ENCODE data around the gene TOMM5.
"Not testable (repeated sequence)": the region's sequence is repeated elsewhere in the genome, so short reads cannot be mapped to it uniquely, and the experiment has no call there.

The TOMM5 gene

DNA sequence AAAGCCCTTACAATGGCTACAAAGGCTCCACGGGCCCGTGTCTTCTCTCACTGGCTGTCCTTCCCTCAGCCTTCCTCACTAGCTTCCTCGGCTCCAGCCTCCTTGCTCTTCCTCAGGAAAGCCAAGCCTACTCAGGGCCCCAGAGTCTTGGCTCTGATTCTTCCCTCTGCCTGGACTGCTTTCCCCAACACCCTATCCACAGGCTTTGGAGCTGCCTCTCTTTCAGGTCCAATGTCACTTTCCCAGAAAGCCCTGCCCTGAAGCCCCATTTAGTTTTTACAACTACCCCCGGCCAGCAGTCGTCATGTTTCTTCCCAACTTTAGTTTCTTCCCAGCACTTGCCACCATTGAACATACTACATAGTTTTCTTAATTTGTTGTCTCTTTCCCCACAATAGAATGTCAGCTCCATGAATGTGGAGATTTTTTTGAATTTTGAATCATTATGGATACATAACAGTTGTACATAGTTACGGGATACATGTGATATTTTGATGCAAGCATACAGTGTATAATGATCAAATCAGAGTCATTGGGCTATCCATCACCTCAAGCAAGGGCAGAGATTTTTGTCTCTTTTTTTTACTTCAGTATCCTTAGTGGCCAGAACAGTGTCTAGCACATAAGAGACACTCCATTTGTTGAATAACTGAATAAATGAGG, 17.5 kb upstream of the TOMM5 start:
- DNase-seq = no peak

DNA sequence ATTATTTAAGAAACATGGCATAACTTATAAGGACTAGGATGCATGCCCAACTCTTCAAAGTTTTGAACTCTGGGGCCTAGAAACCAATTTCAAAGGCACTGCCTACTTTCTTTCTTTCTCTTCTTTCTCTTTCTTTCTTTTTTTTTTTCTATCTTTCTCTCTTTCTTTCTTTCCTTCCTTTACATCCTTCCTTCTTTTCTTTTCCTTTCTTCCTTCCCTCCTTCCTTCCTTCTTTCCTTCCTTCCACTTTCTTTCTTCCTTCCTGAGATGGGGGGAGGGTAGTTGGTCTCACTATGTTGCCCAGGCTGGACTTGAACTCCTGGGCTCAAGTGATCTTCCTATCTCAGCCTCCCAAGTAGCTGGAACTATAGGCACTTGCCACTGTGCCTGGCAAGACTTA, 15.9 kb upstream of the TOMM5 start:
- DNase-seq = no peak

DNA sequence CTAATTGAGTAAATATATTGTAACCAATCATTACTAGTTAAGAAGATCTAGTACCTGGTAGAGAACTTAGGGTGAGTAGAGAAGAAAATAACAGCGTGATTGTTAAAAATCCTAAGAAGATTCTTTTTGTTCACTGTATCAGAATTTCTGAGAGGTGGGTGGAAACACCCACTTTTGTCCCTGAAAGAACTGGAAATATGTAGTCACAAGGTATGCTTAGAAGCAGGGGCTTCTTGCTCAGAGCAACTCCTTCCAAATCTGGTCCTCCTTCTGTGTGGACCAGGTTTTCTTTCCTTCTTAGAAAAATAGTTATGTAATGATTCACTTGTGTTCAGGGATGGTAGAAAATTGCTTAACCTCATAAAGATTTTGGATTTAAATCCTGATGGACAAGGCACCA, 11.9 kb upstream of the TOMM5 start:
- DNase-seq = no peak

DNA sequence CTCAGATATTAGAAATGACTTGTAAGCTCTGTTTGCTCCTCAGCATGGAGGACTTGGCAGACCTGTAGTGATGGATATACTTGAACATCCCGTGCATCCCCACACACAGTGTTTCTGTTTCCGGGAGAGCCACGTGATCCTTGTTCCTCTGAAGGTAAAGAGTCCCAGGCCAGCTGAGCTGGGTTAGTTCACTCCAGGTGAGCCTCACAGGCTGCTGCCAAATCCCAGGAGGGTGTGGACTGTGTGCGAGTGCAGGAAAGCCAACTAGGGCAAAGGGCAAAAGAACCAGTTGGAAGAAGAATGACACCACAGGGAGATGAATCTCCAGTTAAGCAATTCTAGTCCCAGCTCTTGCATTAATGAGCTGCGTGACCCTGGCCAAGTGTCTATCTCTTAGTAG, 10.4 kb upstream of the TOMM5 start:
- no peak for DNase-seq

DNA sequence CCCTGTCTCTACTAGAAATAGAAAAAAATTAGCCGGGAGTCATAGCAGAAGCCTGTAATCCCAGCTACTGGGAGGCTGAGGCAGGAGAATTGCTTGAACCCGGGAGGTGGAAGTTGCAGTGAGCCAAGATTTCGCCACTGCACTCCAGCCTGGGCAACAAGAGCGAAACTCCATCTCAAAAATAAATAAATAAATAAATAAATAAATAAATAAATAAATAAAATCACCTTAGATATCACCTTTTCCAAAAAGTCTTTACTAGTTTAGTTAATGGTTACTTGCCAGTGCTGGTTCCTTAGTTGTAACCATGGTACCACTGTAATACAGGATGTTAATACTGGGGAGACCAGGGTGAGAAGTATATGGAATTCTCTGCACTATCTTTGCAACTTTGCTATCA, 9.7 kb upstream of the TOMM5 start:
- DNase-seq = not testable (repeated sequence)

DNA sequence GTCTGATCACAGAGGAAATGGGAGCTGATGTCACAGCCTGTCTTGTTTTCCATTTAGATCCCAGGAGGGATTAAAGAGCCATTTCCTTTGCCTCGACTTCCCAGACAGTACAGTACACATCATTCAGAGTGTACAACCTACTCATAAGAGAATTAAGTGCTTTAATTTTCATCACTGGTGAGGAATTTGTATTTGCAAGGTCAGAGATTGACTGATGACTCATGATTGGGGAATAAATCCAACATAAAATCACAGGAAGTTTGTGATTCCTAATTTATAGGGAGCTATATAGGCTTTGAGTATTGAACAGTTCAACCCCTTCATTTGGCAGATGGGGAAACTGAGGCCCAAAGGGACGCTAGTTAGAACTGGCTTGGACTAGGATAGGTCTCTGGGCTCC, 4.1 kb upstream of the TOMM5 start:
- DNase-seq = no peak

DNA sequence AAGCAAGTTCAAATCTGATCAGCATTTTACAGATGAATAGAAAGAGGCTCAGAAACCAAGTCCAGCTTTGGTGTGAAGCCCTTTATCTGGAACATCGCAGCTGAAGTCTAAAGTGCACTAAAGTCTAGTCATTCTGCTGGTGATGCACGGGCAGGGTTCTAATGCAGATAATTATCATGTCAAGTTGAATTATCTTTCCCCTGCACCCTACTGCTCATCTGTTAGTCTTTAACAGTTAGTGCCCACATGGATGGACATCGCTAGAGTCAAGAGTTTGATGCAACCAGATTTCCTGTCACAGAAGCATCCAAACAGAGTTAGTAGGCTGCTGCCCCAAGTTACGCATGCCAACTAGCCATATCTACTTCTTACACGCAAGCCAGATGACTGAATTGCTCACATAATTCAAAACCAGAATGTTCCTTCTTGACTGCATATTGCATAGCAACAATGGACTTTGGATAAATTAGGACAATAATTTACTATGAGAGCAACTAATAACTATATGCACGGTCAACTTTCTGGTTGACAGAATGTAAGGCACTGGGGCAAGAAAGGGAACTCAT, 1.6 kb upstream of the TOMM5 start:
- DNase-seq = no peak

DNA sequence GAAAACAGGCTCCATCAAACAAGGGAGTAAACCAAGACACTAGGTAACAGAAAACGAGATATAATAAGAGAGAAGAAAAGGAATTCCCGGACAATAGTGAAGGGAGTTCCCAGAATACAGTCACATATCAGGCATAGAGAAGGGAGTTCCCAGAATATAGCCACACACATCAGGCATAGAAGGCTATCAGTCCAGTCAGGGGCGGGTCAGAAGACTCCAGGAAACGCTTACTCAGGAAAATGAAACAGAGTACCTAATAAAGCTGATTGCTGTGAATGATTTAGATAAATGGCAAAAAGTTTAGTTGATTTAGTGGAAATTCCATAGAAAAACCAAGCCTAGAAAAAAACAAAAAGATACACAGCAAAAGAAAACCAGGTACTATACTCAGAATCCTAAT, 4.9 kb downstream of the TOMM5 start:
- DNase-seq = no peak

DNA sequence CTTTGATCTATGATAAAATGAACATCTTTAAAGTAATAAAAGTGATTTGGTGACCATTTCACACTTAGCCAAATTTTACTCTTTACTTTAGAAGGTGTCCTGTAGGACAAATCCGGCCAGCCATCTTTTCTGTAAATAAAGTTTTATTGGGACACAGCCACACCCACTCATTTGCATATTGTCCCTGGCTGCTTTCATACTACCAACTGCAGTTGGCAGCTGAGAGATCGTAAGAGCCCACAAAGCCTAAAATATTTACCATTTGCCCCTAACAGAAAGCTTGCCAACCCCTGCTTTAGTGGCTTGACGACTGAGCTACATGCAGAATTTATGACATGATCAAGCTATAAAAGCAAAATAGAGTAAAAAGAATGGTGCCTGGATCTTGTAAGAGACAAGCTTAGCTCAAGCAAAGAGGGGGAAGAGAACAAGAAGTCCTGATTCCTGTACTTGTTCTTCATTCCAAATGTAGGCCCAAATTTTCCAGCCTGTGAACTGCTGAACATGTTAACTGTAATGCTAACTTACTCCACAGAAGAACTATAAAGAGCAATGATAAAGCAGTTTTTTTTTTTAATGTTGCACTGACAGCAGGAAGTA, 8.8 kb downstream of the TOMM5 start:
- DNase-seq = no peak

DNA sequence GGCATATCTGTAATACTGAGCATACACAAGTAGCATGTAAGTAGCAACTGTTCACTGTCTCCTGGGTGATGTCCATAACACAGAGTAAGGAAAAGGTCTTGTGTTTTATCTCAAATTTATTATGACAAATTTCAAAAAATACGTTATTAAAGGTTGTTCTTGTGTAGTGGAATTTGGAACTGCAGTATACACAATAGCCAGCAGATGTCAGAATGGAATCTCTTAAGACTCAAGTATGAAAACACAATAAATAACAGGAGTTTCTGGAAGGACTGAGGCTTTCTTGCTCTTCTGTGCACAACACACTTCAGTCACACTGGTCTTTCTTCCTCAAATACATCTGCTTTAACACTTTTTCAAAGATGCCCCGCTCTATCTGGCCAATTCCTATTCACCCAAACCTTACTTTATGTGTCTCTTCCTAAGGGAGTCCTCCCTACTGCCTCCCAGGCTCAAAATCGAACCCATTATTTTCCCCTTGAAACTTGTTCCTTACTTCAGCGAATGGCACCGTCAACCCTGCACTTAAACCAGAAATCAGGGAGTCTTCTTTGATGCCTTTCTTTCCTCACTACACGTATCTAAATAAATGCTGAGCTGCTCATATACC, 9.7 kb downstream of the TOMM5 start:
- DNase-seq = no peak

DNA sequence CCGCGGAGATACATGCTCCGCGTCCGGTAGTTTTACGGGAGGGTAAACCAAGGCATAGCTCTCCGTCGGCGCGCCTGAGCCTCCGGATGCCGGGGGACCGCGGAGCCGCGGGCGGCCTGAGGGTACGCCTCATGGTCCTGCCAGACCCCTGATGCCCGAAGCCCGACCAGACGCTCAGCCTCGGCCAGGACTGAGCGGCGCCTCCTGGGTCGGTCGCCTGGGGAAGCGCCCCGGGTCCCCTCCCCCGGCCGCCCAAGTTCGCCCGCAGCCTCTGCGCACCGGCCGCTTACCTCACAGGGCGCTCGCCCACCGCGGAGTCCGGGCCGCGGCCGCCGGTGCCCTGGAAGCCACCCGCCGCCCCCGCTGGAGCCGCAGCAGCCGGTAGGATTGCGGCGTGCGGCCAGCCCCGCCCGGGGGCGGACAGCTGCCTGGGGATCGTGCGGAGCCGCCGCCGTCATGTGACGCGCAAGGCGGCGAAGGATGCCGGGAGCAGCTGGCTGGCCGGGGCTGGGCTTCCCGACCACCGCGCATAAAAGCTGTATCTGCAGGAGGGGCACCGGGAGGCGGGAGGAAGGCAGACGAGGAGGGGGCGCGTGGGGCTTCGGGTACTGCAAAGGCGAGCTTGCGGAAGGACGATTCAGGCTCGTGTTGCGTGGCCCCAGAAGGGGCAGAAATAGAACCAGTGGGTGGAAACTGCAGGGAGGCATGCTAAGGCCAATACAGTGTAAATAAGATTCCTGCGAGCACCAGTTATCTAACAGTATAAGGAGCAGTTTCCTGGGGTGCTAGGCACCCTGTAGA, 16.3 kb downstream of the TOMM5 start, which contains the start of gene FBXO10:
FBXO10 (minus strand) TSS at position 460 of the 801 bp plus-strand sequence. CDS start 34,612 bp downstream, outside the sequence.
- DNase-seq = peak; percentile 42

DNA sequence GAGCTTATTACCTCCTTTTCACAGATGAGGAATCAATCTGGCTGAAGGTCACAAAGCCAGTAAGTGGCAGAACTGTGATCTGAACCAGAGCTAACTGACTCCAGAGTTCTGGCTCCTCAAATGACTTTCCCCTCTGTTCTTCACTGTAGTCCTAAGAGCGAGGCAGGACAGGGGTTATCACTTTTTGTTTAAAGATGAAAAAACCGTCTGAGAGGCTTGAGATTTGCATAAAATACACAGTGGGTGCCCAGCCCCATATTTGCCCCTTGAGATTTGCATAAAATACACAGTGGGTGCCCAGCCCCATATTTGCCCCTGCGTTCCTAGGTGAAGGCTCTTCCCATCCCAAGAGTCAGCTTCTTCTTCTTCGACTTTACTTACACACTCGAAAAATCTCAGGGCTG, 16.9 kb downstream of the TOMM5 start:
- DNase-seq = no peak

DNA sequence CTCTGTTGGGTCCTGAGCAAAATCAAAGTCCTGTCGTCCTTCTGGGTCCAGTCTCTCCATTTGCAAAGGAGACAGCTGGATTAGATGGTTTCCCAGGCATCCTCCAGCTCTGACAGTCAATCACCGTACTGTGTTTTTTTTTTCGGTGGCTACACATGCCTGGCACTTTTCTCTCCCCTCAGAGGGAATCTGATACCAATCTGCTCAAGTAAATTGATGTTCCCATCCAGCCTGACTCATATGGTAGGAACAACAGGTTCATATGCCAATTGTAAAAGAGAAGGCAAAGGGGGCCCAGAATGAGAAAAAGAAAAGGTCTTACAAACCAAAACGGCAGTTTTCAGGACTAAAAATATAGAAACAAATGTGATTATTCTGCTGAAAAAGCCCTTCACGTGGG, 17.4 kb downstream of the TOMM5 start:
- no peak for DNase-seq

DNA sequence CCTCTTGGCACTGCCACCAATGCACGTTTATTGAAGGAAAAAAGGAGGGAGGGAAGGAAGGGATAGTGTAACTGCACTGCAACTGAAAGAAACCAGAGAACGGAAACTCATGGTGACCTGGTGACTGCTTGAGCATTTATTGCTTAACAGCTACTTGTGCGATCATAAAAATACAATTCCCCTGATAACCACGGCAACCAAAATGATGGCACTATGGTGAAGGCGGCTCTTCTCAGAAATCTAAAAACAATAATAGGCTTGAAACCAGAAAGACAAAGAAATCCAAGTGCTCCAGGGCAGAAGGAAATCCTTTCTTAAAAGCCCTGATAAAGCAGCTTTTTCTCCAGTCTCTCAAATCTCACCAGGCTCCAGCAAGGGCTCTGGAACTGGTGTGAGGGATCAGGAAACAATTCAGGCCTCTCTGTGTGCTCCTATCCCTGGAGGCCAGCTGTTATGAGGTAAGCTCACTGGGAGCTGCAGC, 18.1 kb downstream of the TOMM5 start:
- no peak for DNase-seq

DNA sequence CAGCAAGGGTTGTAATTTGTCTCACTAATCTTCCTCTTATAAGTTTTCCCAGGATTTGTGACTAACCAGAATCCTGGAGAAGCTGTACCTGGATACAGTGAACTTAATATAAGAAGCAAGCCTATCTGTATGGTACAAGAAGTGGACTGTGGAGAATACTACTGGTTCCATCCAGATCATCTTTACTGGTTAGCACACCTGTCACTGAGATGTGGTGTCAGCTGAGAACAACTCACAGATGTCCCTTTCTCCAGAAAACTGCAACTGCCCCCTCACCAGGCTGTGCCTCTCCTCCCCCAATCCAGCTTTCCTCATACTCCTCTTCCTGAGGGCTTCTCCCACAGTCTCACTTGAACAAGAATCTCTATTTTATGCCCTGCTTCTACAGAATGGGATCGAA, 21.1 kb downstream of the TOMM5 start:
- DNase-seq = no peak

DNA sequence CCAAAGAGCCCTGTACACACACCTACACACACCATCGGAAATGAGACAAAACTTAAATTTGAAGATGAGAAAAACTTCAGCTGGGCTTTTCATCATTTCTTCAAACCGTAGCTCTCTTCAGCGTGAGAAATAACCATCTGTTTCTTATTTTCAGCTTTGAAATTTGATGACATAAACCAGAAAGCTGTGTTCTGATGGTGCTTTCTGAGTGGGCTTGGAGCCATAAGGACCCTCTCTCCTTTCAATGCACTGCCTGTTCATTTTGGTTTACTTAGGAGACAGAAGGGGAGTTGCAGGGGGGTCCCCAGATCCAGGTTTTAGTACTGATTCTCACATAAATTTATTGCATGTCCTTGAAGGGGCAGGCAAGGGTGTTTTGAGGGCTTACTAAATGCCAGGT, 25.7 kb downstream of the TOMM5 start:
- DNase-seq = no peak

DNA sequence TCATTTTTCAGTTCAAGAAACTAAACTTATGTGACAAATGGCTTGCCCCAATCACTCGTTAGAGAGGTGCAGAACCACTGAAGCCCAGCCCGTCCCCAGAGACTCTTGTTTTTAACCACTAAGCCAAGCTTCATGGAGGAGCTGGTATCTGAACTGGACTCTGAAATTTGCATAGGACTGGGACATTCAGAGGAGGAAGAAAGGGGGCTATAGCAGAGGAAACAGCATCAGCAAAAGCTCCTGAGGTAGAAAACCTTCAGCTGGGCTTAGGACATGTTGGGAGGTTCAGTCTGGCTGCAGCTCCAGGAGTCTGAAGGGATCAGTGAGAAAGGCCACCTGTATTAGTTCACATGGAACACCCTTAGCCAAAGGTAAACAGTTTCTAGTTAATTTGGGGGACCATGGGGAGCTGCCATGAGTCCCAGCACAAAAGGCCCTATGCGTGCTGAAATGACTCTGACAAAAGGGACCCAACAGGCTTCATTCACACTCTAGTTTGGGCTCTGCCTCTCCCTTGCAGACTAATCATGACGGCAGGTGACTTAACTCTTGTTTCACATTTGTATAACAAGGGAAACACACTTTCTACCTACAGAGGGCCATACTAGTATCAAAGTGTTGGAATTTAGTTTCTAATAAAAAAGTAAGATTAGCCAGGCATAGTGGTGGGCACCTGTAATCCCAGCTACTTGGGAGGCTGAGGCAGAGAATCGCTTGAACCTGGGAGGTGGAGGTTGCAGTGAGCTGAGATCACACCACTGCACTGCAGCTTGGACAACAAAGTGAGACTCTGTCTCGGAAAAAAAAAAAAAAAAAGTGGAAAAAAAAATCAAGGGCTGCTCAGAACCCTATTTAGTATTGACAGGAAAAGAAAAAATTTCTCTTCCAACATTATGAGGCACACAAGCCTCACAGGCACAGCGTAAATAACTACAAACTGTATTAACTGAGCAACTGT, 26.5 kb downstream of the TOMM5 start:
- no peak for DNase-seq

DNA sequence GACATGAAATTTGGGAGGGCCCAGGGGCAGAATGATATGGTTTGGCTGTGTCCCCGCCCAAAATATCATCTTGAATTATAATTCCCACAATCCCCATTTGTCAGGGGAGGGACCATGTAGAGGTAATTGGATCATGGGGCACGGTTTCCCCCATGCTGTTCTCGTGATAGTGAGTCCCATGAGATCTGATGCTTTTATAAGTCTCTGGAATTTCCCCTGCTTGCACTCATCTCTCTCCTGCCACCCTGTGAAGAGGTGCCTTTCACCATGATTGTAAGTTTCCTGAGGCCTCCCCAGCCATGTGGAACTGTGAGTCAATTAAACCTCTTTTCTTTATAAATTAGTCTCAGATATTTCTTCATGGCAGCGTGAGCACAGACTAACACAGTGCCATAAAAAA, 27.5 kb downstream of the TOMM5 start:
- DNase-seq = no peak

DNA sequence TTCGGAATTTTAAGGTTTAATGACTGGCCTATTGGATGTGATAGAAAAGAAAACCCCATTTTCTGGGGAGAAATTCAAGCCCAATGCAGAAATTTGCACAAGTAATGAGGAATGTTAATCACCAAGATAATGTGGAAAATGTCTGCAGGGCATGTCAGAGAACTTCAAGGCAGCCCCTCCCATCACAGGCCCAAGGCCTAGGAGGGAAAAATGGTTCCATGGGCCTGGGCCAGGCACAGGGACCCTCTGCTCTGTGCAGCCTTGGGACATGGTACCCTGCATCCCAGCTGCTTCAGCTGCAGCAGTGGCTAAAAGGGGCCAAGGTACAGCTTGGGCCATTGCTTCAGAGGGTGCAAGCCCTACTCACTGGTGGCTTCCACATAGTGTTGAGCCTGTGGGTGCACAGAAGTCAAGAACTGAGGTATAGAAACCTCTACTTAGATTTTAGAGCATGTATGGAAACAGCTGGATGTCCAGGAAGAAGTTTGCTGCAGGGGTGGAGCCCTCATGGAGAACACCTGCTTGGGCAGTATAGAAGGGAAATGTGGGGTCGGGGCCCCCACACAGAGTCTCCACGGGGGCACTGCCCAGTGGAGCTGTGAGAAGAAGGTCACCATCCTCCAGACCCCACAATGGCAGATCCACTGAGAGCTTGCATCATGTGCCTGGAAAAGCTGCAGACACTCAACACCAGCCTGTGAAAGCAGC, 28.4 kb downstream of the TOMM5 start:
- DNase-seq = no peak

DNA sequence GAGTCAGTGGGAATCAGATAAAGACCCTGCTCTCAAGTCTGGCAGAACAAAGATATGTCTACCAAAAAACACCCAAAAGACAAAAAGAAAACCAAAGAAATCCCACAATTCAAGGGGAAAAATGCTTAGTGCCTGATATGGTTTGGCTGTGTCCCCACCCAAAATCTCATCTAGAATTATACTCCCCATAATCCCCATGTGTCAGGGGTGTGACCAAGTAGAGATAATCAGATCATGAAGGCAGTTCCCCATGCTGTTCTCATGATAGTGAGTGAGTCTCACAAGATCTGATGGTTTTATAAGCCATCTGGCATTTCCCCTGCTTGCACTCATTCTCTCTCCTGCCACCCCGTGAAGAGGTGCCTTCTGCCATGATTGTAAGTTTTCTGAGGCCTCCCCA, 29.6 kb downstream of the TOMM5 start:
- DNase-seq = no peak

DNA sequence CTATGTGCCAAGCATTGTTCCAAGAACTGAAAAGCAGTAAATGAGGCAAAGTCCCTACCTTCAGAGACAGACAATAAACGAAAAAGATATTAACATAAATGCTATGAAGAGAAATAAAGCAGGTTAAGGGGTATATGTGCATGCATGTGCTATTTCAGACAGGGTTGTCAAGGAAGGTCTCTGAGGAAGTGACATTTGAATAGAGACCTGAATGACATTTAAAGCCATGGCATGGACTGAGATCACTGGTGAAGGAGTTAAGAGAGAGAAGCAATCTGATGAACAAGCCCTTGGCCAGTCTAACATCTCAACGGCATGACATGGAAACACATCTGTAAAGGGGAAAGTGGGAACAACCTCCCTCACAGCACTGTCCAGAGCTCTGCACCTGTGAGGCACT, 30.7 kb downstream of the TOMM5 start:
- DNase-seq = no peak
